A549 (cell line): ENCODE measurements around the gene OR13C4. TPM values are rescaled to one million over a fixed set of nuclear protein-coding genes. Genes with fewer than 3 reads are reported as not detected.

Source experiments
- ATAC-seq, 2 experiments: fragments of 200-7000 bp in 1 of 2; fragments of >200 bp in 1 of 2; cut with Nextera tagmentation in 1 of 2; cut with Tn5 transposase in 1 of 2; 3 replicates each; pipeline versions ENCODE4 v1.8.0 to v1.9.1; 2018 to 2020; ENCODE audit warnings: mild to moderate bottlenecking in 1 of 2, moderate library complexity in 1 of 2
- CTCF ChIA-PET: fragments of 300-600 bp; sonication (Branson Sonifier 250); formaldehyde crosslinking; extraction: SDS; loops from one replicate; lab custom pipeline; 2021; ENCODE audit warnings: antibody characterized with exemption, inconsistent platforms; lab: Yijun Ruan, JAX
- POLR2A ChIA-PET: fragments of 350-600 bp; formaldehyde crosslinking; extraction: SDS; loops from one replicate; lab custom pipeline; 2021; ENCODE audit warnings: antibody characterized with exemption, inconsistent platforms; lab: Yijun Ruan, JAX
- DNase-seq, 2 experiments: peaks; one replicate each; pipeline versions ENCODE4 v3.0.0 to v3.0.0-alpha.2; 2011 to 2016; ENCODE audit warnings: low read depth in 1 of 2, low spot score in 1 of 2
- FAIRE-seq: peaks from 2 replicates; lab custom pipeline; 2011; peaks lifted over from hg19 to GRCh38; lab: Jason Lieb, UNC
- H3K27ac ChIP-seq, 2 experiments: fragments of >200 bp; sonication (Bioruptor Twin); formaldehyde crosslinking; 3 replicates each; pipeline ENCODE4 v1.5.1; 2016 to 2017
- H3K4me1 ChIP-seq: fragments of >200 bp; sonication (Bioruptor Twin); formaldehyde crosslinking; 3 replicates; pipeline ENCODE4 v1.6.1; 2016
- H3K4me2 ChIP-seq: fragments of >200 bp; sonication (Bioruptor Twin); formaldehyde crosslinking; 3 replicates; pipeline ENCODE4 v1.6.1; 2016
- H3K4me3 ChIP-seq: fragments of >200 bp; sonication (Bioruptor Twin); formaldehyde crosslinking; 3 replicates; pipeline ENCODE4 v1.5.1; 2016
- H3K9me3 ChIP-seq: fragments of >200 bp; sonication (Bioruptor Twin); formaldehyde crosslinking; 3 replicates; pipeline ENCODE4 v1.6.1; 2016
- BHLHE40 ChIP-seq: IDR thresholded peaks from 2 replicates; pipeline ENCODE4 v1.6.1; 2012; ENCODE audit warnings: low read depth, low read length, inconsistent platforms
- CEBPB ChIP-seq, 2 experiments: fragments of >200 bp in 1 of 2; sonication (Bioruptor Twin) in 1 of 2; formaldehyde crosslinking in 1 of 2; IDR thresholded peaks; 2 replicates each; pipeline ENCODE4 v1.6.1; 2012 to 2016
- CHD2 ChIP-seq: fragments of 150-350 bp; IDR thresholded peaks from 2 replicates; pipeline ENCODE4 v1.6.1; 2014; ENCODE audit warnings: low read length; ENCODE audit not compliant: partially characterized antibody
- CHD4 ChIP-seq: fragments of 200-600 bp; sonication (generic); IDR thresholded peaks from 2 replicates; pipeline ENCODE4 v1.6.1; 2016; ENCODE audit warnings: antibody characterized with exemption, mild to moderate bottlenecking, borderline replicate concordance
- EHF ChIP-seq: fragments of 250-450 bp; sonication (Bioruptor Pico); IDR thresholded peaks from 2 replicates; pipeline ENCODE4 v1.5.0; 2020; ENCODE audit warnings: mild to moderate bottlenecking
- HEYL ChIP-seq: fragments of 250-450 bp; sonication (Bioruptor Pico); IDR thresholded peaks from 2 replicates; pipeline ENCODE4 v1.8.0; 2021; ENCODE audit warnings: mild to moderate bottlenecking, moderate library complexity
- HOXA7 ChIP-seq: fragments of 250-450 bp; sonication (Bioruptor Pico); IDR thresholded peaks from 2 replicates; pipeline ENCODE4 v1.5.0; 2020; ENCODE audit warnings: mild to moderate bottlenecking, moderate library complexity
- HOXB13 ChIP-seq: fragments of 250-450 bp; sonication (Bioruptor Pico); IDR thresholded peaks from 2 replicates; pipeline ENCODE4 v1.5.0; 2020; ENCODE audit warnings: low read depth, mild to moderate bottlenecking, moderate library complexity
- JUN ChIP-seq, 2 experiments: fragments of >200 bp; sonication (Bioruptor Twin); formaldehyde crosslinking; IDR thresholded peaks; 2 replicates in 1 of 2; 3 replicates in 1 of 2; pipeline ENCODE4 v1.6.1; 2016 to 2017
- JUNB ChIP-seq: fragments of >200 bp; sonication (Bioruptor Twin); formaldehyde crosslinking; IDR thresholded peaks from 2 replicates; pipeline ENCODE4 v1.6.1; 2016
- KDM5A ChIP-seq: fragments of 200-600 bp; sonication (generic); IDR thresholded peaks from 2 replicates; pipeline ENCODE4 v1.6.1; 2016; ENCODE audit warnings: antibody characterized with exemption, mild to moderate bottlenecking
- MAX ChIP-seq: IDR thresholded peaks from 2 replicates; pipeline ENCODE4 v1.6.1; 2012
- MYC ChIP-seq: IDR thresholded peaks from 2 replicates; pipeline ENCODE4 v1.6.1; 2012; ENCODE audit warnings: mild to moderate bottlenecking, inconsistent platforms, low read length, improper control_type of control experiment, borderline replicate concordance
- NPAS2 ChIP-seq: fragments of 250-450 bp; sonication (Bioruptor Pico); IDR thresholded peaks from 2 replicates; pipeline ENCODE4 v1.8.0; 2022; ENCODE audit warnings: mild to moderate bottlenecking, moderate library complexity, borderline replicate concordance
- POLR2AphosphoS2 ChIP-seq: conservative IDR thresholded peaks from 2 replicates; pipeline ENCODE4 v1.6.1; 2012; ENCODE audit warnings: low read length, improper control_type of control experiment, inconsistent platforms
- RFX5 ChIP-seq: fragments of 450-650 bp; IDR thresholded peaks from 2 replicates; pipeline ENCODE4 v1.7.1; 2014; ENCODE audit warnings: antibody characterized with exemption, mild to moderate bottlenecking, moderate library complexity
- SMC3 ChIP-seq: fragments of >200 bp; sonication (Bioruptor Twin); formaldehyde crosslinking; IDR thresholded peaks from 3 replicates; pipeline ENCODE4 v1.6.1; 2018; ENCODE audit warnings: inconsistent platforms
- SREBF2 ChIP-seq: fragments of 450-650 bp; IDR thresholded peaks from 2 replicates; pipeline ENCODE4 v1.6.1; 2014; ENCODE audit warnings: mild to moderate bottlenecking, moderate library complexity
- TFCP2L1 ChIP-seq: fragments of 250-450 bp; sonication (Bioruptor Pico); IDR thresholded peaks from 2 replicates; pipeline ENCODE4 v1.5.0; 2021; ENCODE audit warnings: mild to moderate bottlenecking
- ZC3H11A ChIP-seq: fragments of 450-650 bp; IDR thresholded peaks from 2 replicates; pipeline ENCODE4 v1.6.1; 2014; ENCODE audit warnings: antibody characterized with exemption, mild to moderate bottlenecking
- WGBS: methylation state at CpG from one replicate; pipeline ENCODE4 v1.1.6; 2017; ENCODE audit errors: missing lambda C conversion rate; 5-methylcytosine and 5-hydroxymethylcytosine counted together
- polyA plus RNA-seq, 4 experiments: library from polyadenylated mRNA; depleted of rRNA in 3 of 4; stranded (reverse); fragments of >200 nt; fragmentation: RNase III in 1 of 4; extraction: RNeasy Plus Mini Kit Qiagen cat#74134 plus additional on column Dnase treatment in 1 of 4; gene quantifications; 2 replicates in 3 of 4; 3 replicates in 1 of 4; pipeline ENCODE4 v1.2.3, GENCODE V29; 2011 to 2017
- TF ChIP-seq, protein P1 (sequence below): fragments of 250-450 bp; sonication (Bioruptor Pico); IDR thresholded peaks from 2 replicates; pipeline ENCODE4 v1.5.0; 2021; ENCODE audit warnings: mild to moderate bottlenecking, moderate library complexity, borderline replicate concordance
- TF ChIP-seq, protein P2 (sequence below): fragments of >200 bp; sonication (Bioruptor Twin); formaldehyde crosslinking; IDR thresholded peaks from 2 replicates; pipeline ENCODE4 v1.6.1; 2016
- TF ChIP-seq, protein P3 (sequence below): IDR thresholded peaks from 2 replicates; pipeline ENCODE4 v1.6.1; 2012

OR13C4 gene
- polyA plus RNA-seq, 2 of the 4 experiments (the other 2 are of a cell fraction): not detected

GRCh38 chr9:104564358-104564757, 37.3 kb upstream of the OR13C4 start:
- Histone ChIP-seq H3K4me3 (no peak overlapping the region), H3K27ac (no peak overlapping the region), H3K4me2 (no peak overlapping the region), H3K9me3 (no peaks in the 10 kb centered on the region), H3K4me1 (no peaks in the 10 kb centered on the region)
- DNase-seq: no peak
- CTCF ChIA-PET: interaction anchor here (1.1 kb wide), 1 partner anchor 13 kb away, joined by 5 read pairs; no protein-coding TSS in a partner anchor
- TF ChIP-seq EHF (CRISPR knock-in tag): no peak
- no peak for TF ChIP-seq SMC3
- TF ChIP-seq POLR2AphosphoS2: no peak
- TF ChIP-seq HOXA7 (CRISPR knock-in tag): no peak
- TF ChIP-seq KDM5A: no peak
- no peak for TF ChIP-seq JUN (IDR thresholded peaks at IDR 0.05)
- TF ChIP-seq CHD2: no peak
- no peak for TF ChIP-seq CHD4
- TF ChIP-seq, all 56 proteins: peak for 0
- 2% methylated on average over 1 of the region's 1 CpG for WGBS
- FAIRE-seq (no peak), ATAC-seq (no peak)
- POLR2A ChIA-PET: no interaction called here

- ATAC-seq: no peak
- Histone ChIP-seq H3K4me3 (no peak overlapping the region), H3K4me2 (no peak overlapping the region), H3K4me1 (no peaks in the 10 kb centered on the region), H3K27ac (no peak overlapping the region), H3K9me3 (no peaks in the 10 kb centered on the region; the same call in 2 of the 3 replicates)
- POLR2A ChIA-PET: no interaction called here
- TF ChIP-seq CEBPB (IDR thresholded peaks at IDR 0.05) (no peak), JUNB (no peak), TFCP2L1 (CRISPR knock-in tag) (no peak), HOXB13 (CRISPR knock-in tag) (no peak), BHLHE40 (no peak), ZC3H11A (no peak), RFX5 (no peak), NPAS2 (CRISPR knock-in tag) (no peak), MYC (no peak), POLR2AphosphoS2 (no peak), HEYL (no peak), SREBF2 (no peak)
- TF ChIP-seq, protein P1, sequence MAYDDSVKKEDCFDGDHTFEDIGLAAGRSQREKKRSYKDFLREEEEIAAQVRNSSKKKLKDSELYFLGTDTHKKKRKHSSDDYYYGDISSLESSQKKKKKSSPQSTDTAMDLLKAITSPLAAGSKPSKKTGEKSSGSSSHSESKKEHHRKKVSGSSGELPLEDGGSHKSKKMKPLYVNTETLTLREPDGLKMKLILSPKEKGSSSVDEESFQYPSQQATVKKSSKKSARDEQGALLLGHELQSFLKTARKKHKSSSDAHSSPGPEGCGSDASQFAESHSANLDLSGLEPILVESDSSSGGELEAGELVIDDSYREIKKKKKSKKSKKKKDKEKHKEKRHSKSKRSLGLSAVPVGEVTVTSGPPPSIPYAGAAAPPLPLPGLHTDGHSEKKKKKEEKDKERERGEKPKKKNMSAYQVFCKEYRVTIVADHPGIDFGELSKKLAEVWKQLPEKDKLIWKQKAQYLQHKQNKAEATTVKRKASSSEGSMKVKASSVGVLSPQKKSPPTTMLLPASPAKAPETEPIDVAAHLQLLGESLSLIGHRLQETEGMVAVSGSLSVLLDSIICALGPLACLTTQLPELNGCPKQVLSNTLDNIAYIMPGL (CRISPR knock-in tag): no peak
- TF ChIP-seq, protein P2, sequence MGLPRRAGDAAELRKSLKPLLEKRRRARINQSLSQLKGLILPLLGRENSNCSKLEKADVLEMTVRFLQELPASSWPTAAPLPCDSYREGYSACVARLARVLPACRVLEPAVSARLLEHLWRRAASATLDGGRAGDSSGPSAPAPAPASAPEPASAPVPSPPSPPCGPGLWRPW: no peak
- TF ChIP-seq, protein P3, sequence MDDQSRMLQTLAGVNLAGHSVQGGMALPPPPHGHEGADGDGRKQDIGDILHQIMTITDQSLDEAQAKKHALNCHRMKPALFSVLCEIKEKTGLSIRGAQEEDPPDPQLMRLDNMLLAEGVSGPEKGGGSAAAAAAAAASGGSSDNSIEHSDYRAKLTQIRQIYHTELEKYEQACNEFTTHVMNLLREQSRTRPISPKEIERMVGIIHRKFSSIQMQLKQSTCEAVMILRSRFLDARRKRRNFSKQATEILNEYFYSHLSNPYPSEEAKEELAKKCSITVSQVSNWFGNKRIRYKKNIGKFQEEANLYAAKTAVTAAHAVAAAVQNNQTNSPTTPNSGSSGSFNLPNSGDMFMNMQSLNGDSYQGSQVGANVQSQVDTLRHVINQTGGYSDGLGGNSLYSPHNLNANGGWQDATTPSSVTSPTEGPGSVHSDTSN: no peak
- WGBS: 37% methylated on average over 8 of the region's 8 CpGs
- no peak for FAIRE-seq
- DNase-seq: no peak
- CTCF ChIA-PET: no interaction called here
Measured at GRCh38 chr9:104556830-104557634, 30.0 kb upstream of the OR13C4 start.

DNA sequence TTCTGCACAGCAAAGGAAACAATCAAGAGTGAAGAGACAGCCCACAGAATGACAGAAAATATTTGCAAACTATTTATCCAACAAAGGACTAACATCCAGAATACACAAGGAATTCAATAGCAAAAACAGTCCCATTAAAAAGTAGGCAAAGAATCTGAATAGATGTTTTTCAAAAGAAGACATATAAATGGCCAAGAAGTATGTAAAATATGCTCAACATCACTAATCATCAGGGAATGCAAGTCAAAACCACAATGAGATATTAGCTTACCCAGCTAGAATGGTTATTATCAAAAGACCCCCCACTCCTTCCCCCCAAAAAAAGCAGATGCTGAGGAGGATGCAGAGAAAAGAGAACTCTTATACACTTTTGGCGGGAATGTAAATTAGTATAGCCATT, 28.5 kb upstream of the OR13C4 start:
- Histone ChIP-seq H3K27ac (no peak overlapping the region), H3K9me3 (no peaks in the 10 kb centered on the region; the same call in 2 of the 3 replicates), H3K4me2 (no peak overlapping the region), H3K4me3 (no peak overlapping the region), H3K4me1 (no peaks in the 10 kb centered on the region)
- ATAC-seq: no peak
- ChIA-PET POLR2A (no interaction called here), CTCF (no interaction called here)
- no peak for TF ChIP-seq MAX
- TF ChIP-seq POLR2AphosphoS2: no peak
- DNase-seq: no peak
- 32% methylated on average over 1 of the region's 1 CpG for WGBS
- FAIRE-seq: no peak
